IPS-20b (cell line): ENCODE data around the gene GNAO1.

Experiments used
- H3K27ac ChIP-seq: one replicate; pipeline ENCODE4 v1.5.1; 2013; ENCODE audit warnings: low read length
- H3K27me3 ChIP-seq: 2 replicates; pipeline ENCODE4 v1.6.1; 2013; ENCODE audit warnings: mild to moderate bottlenecking, low read length, inconsistent platforms; ENCODE audit not compliant: insufficient read depth
- H3K36me3 ChIP-seq: 2 replicates; pipeline ENCODE4 v1.6.1; 2013; ENCODE audit warnings: low read depth, mild to moderate bottlenecking, inconsistent platforms, low read length, moderate library complexity; ENCODE audit not compliant: insufficient read depth
- H3K4me1 ChIP-seq: 2 replicates; pipeline ENCODE4 v1.6.1; 2013; ENCODE audit warnings: mild to moderate bottlenecking, control low read depth, inconsistent platforms, low read length, moderate library complexity; ENCODE audit not compliant: insufficient read depth
- H3K4me3 ChIP-seq: 2 replicates; pipeline ENCODE4 v1.5.1; 2013; ENCODE audit warnings: mild to moderate bottlenecking, low read length, inconsistent platforms
- H3K9ac ChIP-seq: 2 replicates; pipeline ENCODE4 v1.6.1; 2013; ENCODE audit warnings: low read depth, mild to moderate bottlenecking, inconsistent platforms, low read length, moderate library complexity
- H3K9me3 ChIP-seq: 2 replicates; pipeline ENCODE4 v1.6.1; 2013; ENCODE audit warnings: mild to moderate bottlenecking, low read depth, low read length, inconsistent platforms; ENCODE audit not compliant: insufficient read depth

The GNAO1 gene

GRCh38 chr16:56226187-56226586 lies 34.9 kb downstream of the GNAO1 start:
- Histone ChIP-seq H3K27me3 (no peaks in the 10 kb centered on the region), H3K9ac (no peak overlapping the region), H3K9me3 (no peaks in the 10 kb centered on the region), H3K4me1 (no peaks in the 10 kb centered on the region), H3K27ac (no peak overlapping the region), H3K36me3 (no peaks in the 10 kb centered on the region), H3K4me3 (no peak overlapping the region)

- no peaks in the 10 kb centered on the region for H3K9me3 ChIP-seq
- H3K4me3 ChIP-seq, result no peak overlapping the region
- no peak overlapping the region for H3K9ac ChIP-seq
- H3K4me1 ChIP-seq, result peaks cover 2% of the 10 kb centered on the region; the same call in 1 of the 2 replicates
- H3K27me3 ChIP-seq, result no peaks in the 10 kb centered on the region
- H3K36me3 ChIP-seq, result no peaks in the 10 kb centered on the region
- H3K27ac ChIP-seq, result no peak overlapping the region
These were observed 35.7 kb downstream of the GNAO1 start for GRCh38 chr16:56226845-56227525.

DNA sequence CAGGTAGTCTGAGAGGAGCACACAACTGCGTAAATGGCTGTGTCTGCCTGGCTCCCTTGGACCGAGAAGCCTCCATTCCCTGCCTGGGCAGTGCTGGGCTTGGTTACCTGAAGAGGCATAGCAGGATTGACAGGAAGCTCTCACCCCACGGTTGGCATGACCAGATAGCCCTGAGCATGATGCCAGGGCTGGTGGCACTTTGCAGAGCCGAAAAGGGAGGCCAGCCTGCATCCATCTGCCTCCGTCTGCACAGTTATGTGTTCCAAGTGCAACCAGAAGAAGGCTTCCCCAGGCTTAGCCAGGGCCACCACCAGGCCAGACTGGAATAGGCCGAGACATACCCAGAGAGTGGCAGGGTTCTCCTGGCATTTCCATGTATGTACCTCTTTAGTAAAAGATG lies 36.6 kb downstream of the GNAO1 start:
- Histone ChIP-seq H3K36me3 (no peaks in the 10 kb centered on the region), H3K27me3 (no peaks in the 10 kb centered on the region), H3K4me3 (no peak overlapping the region), H3K27ac (no peak overlapping the region), H3K9me3 (no peaks in the 10 kb centered on the region), H3K9ac (no peak overlapping the region), H3K4me1 (peaks cover 6% of the 10 kb centered on the region; the same call in 1 of the 2 replicates)

GRCh38 chr16:56228476-56228875 lies 37.2 kb downstream of the GNAO1 start:
- Histone ChIP-seq H3K4me1 (peaks cover 6% of the 10 kb centered on the region; the same call in 1 of the 2 replicates), H3K4me3 (no peak overlapping the region), H3K27ac (no peak overlapping the region), H3K9ac (no peak overlapping the region), H3K9me3 (no peaks in the 10 kb centered on the region), H3K36me3 (no peaks in the 10 kb centered on the region), H3K27me3 (no peaks in the 10 kb centered on the region)

DNA sequence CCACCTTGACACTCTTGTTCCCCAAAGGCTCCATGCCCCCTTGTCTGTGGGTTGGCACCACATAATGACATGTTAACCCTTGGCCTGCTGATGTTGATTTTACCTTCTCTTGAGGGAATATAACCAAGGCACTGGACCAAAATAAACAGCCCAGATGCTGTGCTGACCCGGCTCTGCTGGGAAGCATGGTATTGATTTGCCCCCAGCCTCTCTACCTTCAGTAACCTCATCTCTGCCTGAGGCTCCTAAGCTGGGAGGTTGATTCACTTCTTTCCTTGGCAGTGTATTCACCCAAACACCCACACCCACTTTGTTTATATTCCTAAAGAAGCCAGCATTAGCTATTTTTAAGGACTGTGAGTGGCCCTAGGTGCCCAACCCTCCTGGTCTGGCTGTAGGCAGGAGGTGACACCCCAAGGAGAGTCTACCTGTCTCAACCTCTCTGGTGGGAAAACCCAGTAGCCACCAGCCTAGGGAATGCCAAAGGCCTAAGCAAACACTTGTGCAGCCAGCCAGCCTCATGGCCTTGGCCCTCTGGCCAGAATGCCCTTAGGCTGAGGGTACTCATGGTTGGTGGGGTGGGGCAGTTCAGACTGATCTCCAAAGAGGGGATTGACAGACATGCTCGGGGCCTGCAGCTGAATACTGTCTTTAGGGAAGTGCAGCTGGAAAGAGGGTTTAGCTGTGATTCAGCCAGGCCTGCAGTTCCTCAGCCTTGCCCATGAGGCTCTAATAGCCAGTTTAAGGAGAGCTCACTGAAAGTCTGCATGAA lies 42.7 kb downstream of the GNAO1 start:
- Histone ChIP-seq H3K9ac (no peak overlapping the region), H3K4me1 (peaks cover 12% of the 10 kb centered on the region), H3K36me3 (no peaks in the 10 kb centered on the region), H3K27me3 (no peaks in the 10 kb centered on the region), H3K9me3 (no peaks in the 10 kb centered on the region), H3K4me3 (no peak overlapping the region), H3K27ac (no peak overlapping the region)

DNA sequence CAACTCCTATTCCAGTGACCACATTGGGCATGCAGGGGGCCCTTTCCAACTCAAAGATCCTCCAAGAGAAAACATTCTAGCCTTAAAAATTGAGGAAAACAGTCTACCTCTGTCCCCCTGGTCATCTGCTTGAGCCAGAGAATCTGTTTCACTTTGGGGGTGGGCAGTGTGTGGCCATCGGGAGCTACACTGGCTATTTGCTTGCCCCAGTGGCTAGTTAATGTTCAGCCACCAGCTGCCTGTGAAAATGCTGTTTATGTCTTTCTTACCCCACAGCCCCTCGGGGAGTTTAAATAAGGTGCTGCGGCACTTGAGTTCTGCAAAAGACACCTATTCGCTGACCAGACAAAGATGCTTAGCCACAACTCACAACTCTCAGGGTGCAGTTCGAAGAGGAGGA lies 43.4 kb downstream of the GNAO1 start:
- H3K4me1 ChIP-seq, result peaks cover 12% of the 10 kb centered on the region
- H3K4me3 ChIP-seq, result no peak overlapping the region
- H3K9ac ChIP-seq, result no peak overlapping the region
- no peaks in the 10 kb centered on the region for H3K27me3 ChIP-seq
- no peak overlapping the region for H3K27ac ChIP-seq
- no peaks in the 10 kb centered on the region for H3K9me3 ChIP-seq
- no peaks in the 10 kb centered on the region for H3K36me3 ChIP-seq

DNA sequence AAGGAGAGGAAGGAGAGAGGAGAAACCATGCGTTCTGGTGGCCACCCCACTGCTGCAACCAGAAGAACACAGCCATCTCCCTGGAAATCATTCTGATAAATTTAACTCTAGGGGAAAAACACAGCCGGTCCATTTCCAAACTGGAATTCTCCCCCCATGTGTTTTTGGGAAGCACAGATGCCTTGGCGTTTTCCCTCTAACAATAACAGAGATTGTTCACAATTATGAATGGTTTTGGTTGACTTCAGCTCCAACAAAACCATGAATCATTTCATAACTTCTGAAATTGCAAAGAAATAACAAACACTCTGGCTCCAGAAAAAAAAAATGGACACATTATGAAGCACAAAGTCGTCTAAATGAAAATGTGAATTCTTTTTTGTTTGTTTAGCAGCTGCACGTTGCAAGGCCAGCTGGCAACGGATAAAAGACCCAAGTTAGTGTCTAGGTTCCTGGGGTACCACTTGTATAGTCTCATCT lies 46.2 kb downstream of the GNAO1 start:
- Histone ChIP-seq H3K36me3 (no peaks in the 10 kb centered on the region), H3K9me3 (no peaks in the 10 kb centered on the region), H3K27me3 (no peaks in the 10 kb centered on the region), H3K9ac (no peak overlapping the region), H3K4me3 (no peak overlapping the region), H3K4me1 (peaks cover 6% of the 10 kb centered on the region; the same call in 1 of the 2 replicates), H3K27ac (no peak overlapping the region)

GRCh38 chr16:56238188-56238587 lies 46.9 kb downstream of the GNAO1 start:
- Histone ChIP-seq H3K9ac (no peak overlapping the region), H3K36me3 (no peaks in the 10 kb centered on the region), H3K9me3 (no peaks in the 10 kb centered on the region), H3K4me1 (peaks cover 6% of the 10 kb centered on the region; the same call in 1 of the 2 replicates), H3K27me3 (no peaks in the 10 kb centered on the region), H3K4me3 (no peak overlapping the region), H3K27ac (no peak overlapping the region)

GRCh38 chr16:56241596-56241995 lies 50.3 kb downstream of the GNAO1 start:
- Histone ChIP-seq H3K9ac (no peak overlapping the region), H3K4me3 (no peak overlapping the region), H3K27ac (no peak overlapping the region), H3K9me3 (no peaks in the 10 kb centered on the region), H3K4me1 (peaks cover 9% of the 10 kb centered on the region; the same call in 1 of the 2 replicates), H3K36me3 (no peaks in the 10 kb centered on the region), H3K27me3 (no peaks in the 10 kb centered on the region)

GRCh38 chr16:56242740-56243139 lies 51.5 kb downstream of the GNAO1 start:
- peaks cover 9% of the 10 kb centered on the region; the same call in 1 of the 2 replicates for H3K4me1 ChIP-seq
- H3K9me3 ChIP-seq, result no peaks in the 10 kb centered on the region
- H3K27me3 ChIP-seq, result no peaks in the 10 kb centered on the region
- no peak overlapping the region for H3K4me3 ChIP-seq
- H3K36me3 ChIP-seq, result no peaks in the 10 kb centered on the region
- H3K9ac ChIP-seq, result no peak overlapping the region
- no peak overlapping the region for H3K27ac ChIP-seq

DNA sequence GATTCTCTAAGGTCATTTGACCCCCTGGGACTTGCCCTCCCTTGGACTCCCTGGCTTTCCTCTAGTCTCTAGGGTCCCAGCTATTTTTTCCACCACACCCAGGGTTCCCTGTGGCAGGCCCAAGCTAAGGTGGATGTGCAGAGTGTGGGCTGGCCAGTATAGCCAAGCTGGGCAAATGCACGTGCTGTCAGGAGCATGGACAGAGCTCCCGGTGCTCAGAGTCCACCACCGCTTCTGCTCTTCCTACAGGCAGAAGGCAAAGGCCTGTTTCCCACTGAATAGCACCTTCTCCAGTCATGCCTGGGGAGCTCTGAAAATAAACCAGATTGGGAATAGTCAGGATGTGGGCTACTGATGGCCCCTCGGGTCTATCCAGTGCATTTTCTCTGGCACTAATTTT lies 53.3 kb downstream of the GNAO1 start:
- Histone ChIP-seq H3K27me3 (no peaks in the 10 kb centered on the region), H3K4me1 (0 out of 2 replicates have a peak, but pooled peaks cover 4% of the 10 kb centered on the region), H3K9ac (no peak overlapping the region), H3K27ac (no peak overlapping the region), H3K4me3 (no peak overlapping the region), H3K36me3 (no peaks in the 10 kb centered on the region), H3K9me3 (no peaks in the 10 kb centered on the region)

- H3K4me3 ChIP-seq, result no peak overlapping the region
- no peaks in the 10 kb centered on the region for H3K9me3 ChIP-seq
- H3K27ac ChIP-seq, result no peak overlapping the region
- H3K36me3 ChIP-seq, result no peaks in the 10 kb centered on the region
- no peak overlapping the region for H3K9ac ChIP-seq
- no peaks in the 10 kb centered on the region for H3K27me3 ChIP-seq
- 0 out of 2 replicates have a peak, but pooled peaks cover 4% of the 10 kb centered on the region for H3K4me1 ChIP-seq
These were observed 53.9 kb downstream of the GNAO1 start for GRCh38 chr16:56245197-56245596.
